Keratinocyte (primary cell): Measurements from ENCODE around the gene EPHA1. TPM values are rescaled to one million over a fixed set of nuclear protein-coding genes. Genes with fewer than 3 reads are reported as not detected.

Experiments
- DNase-seq: peaks from one replicate; pipeline ENCODE4 v3.0.0-alpha.2; 2011; ENCODE audit warnings: low read depth, missing footprints, low spot score
- FAIRE-seq: peaks from 2 replicates; lab custom pipeline; 2011; peaks lifted over from hg19 to GRCh38; lab: Jason Lieb, UNC
- H2AFZ ChIP-seq: 2 replicates; pipeline ENCODE4 v1.6.0; 2012; ENCODE audit warnings: low read length, control low read depth, inconsistent platforms; ENCODE audit not compliant: control insufficient read depth
- H3K27ac ChIP-seq: 2 replicates; pipeline ENCODE4 v1.5.1; 2011; ENCODE audit warnings: low read length; ENCODE audit not compliant: control insufficient read depth, insufficient read depth
- H3K27me3 ChIP-seq: 3 replicates; pipeline ENCODE4 v1.6.0; 2011; ENCODE audit warnings: low read length; ENCODE audit not compliant: control insufficient read depth, insufficient read depth; ENCODE audit errors: extremely low read depth
- H3K36me3 ChIP-seq, 2 experiments: 2 replicates in 1 of 2; 3 replicates in 1 of 2; pipeline ENCODE4 v1.5.1; 2011; ENCODE audit warnings: low read length in 2 of 2, mild to moderate bottlenecking in 1 of 2; ENCODE audit not compliant: control insufficient read depth in 2 of 2, insufficient read depth in 2 of 2; ENCODE audit errors: extremely low read depth in 1 of 2
- H3K4me1 ChIP-seq: 3 replicates; pipeline ENCODE4 v1.5.1; 2011; ENCODE audit warnings: low read length; ENCODE audit not compliant: control insufficient read depth, insufficient read depth; ENCODE audit errors: extremely low read depth
- H3K4me2 ChIP-seq: 3 replicates; pipeline ENCODE4 v1.6.0; 2011; ENCODE audit warnings: low read depth, low read length; ENCODE audit not compliant: control insufficient read depth, insufficient read depth; ENCODE audit errors: extremely low read depth
- H3K4me3 ChIP-seq, 3 experiments: fragments of 200-600 bp in 1 of 3; sonication (generic) in 1 of 3; 2 replicates in 2 of 3; 3 replicates in 1 of 3; pipeline ENCODE4 v1.5.1; 2011 to 2016; ENCODE audit warnings: low read length in 3 of 3, mild to moderate bottlenecking in 3 of 3, control low read depth in 2 of 3, inconsistent platforms in 1 of 3, low read depth in 1 of 3, mixed read lengths in 1 of 3, mixed run types in 1 of 3, moderate library complexity in 1 of 3; ENCODE audit not compliant: control insufficient read depth in 2 of 3, insufficient read depth in 2 of 3; ENCODE audit errors: extremely low read depth in 1 of 3
- H3K79me2 ChIP-seq: 2 replicates; pipeline ENCODE4 v1.6.0; 2012; ENCODE audit warnings: low read length; ENCODE audit not compliant: control insufficient read depth, insufficient read depth
- H3K9ac ChIP-seq: 3 replicates; pipeline ENCODE4 v1.6.0; 2011; ENCODE audit warnings: low read length; ENCODE audit not compliant: control insufficient read depth, insufficient read depth; ENCODE audit errors: extremely low read depth
- H3K9me1 ChIP-seq: 3 replicates; pipeline ENCODE4 v1.6.0; 2011; ENCODE audit warnings: low read length; ENCODE audit not compliant: control insufficient read depth, insufficient read depth; ENCODE audit errors: extremely low read depth
- H3K9me3 ChIP-seq: 2 replicates; pipeline ENCODE4 v1.5.1; 2012; ENCODE audit warnings: low read depth, low read length; ENCODE audit not compliant: control insufficient read depth
- H4K20me1 ChIP-seq: 3 replicates; pipeline ENCODE4 v1.6.0; 2011; ENCODE audit warnings: low read length; ENCODE audit not compliant: control insufficient read depth, insufficient read depth; ENCODE audit errors: extremely low read depth
- CTCF ChIP-seq, 3 experiments: IDR thresholded peaks in 1 of 3; conservative IDR thresholded peaks in 1 of 3; optimal IDR thresholded peaks in 1 of 3; 2 replicates in 2 of 3; 3 replicates in 1 of 3; pipeline versions ENCODE3 to v1.5.1; 2011; ENCODE audit warnings: low read length in 3 of 3, mild to moderate bottlenecking in 3 of 3, moderate library complexity in 2 of 3, control low read depth in 1 of 3, inconsistent platforms in 1 of 3; ENCODE audit not compliant: insufficient read depth in 2 of 3; ENCODE audit errors: extremely low read depth in 1 of 3
- EZH2 ChIP-seq: IDR thresholded peaks from one replicate; pipeline ENCODE4 v1.6.1; 2012; ENCODE audit warnings: inconsistent platforms, mild to moderate bottlenecking, low read length, moderate library complexity
- dilution Hi-C: fragments of 300-500 bp; cut with MboI; formaldehyde crosslinking; loops from one replicate; pipeline ENCODE4 v1.7.0; 2020; ENCODE audit warnings: low sequenced_read_pairs; ENCODE audit not compliant: extremely low pct_ligation_motif_present
- polyA plus RNA-seq, 5 experiments: library from polyadenylated mRNA; depleted of rRNA in 3 of 5; stranded (reverse) in 3 of 5; stranded (forward) in 1 of 5; unstranded in 1 of 5; fragments of >200 nt; gene quantifications; 1 replicate in 1 of 5; 2 replicates in 3 of 5; 3 replicates in 1 of 5; pipeline versions ENCODE4 v1.2.1 to v1.2.3, GENCODE V29; 2011 to 2012; ENCODE audit warnings: missing spikeins in 2 of 5, low read depth in 1 of 5, low replicate concordance in 1 of 5

The EPHA1 gene
- polyA plus RNA-seq, 1 donor (not counting 4 experiments of a cell fraction or from before 2014, with no cell fraction given), result 31.9 TPM

GRCh38 chr7:143390104-143390772, 18.4 kb downstream of the EPHA1 start:
- dilution Hi-C loops, result no loop called here
- Histone ChIP-seq H4K20me1 (peaks cover 27% of the 10 kb centered on the region), H2AFZ (no peak overlapping the region), H3K27ac (no peak overlapping the region), H3K4me1 (peaks cover 5% of the 10 kb centered on the region), H3K4me2 (no peak overlapping the region), H3K9me1 (no peaks in the 10 kb centered on the region), H3K27me3 (no peaks in the 10 kb centered on the region), H3K9me3 (no peaks in the 10 kb centered on the region), H3K9ac (no peak overlapping the region), H3K36me3 (peaks cover 50 to 57% of the 10 kb centered on the region in 2 experiments), H3K79me2 (peaks cover 19% of the 10 kb centered on the region), H3K4me3 (no peak overlapping the region)
- FAIRE-seq (no peak), DNase-seq (no peak)
- no peak for TF ChIP-seq EZH2

- H3K36me3 ChIP-seq, result peaks cover 51 to 61% of the 10 kb centered on the region in 2 experiments
- H4K20me1 ChIP-seq, result peaks cover 34% of the 10 kb centered on the region
- no peak for DNase-seq
- H2AFZ ChIP-seq, result no peak overlapping the region
- peaks cover 4% of the 10 kb centered on the region for H3K9me1 ChIP-seq
- FAIRE-seq, result no peak
- peaks cover 26% of the 10 kb centered on the region for H3K79me2 ChIP-seq
- H3K4me3 ChIP-seq, result no peak overlapping the region
- TF ChIP-seq CTCF (optimal IDR thresholded peaks at IDR 0.05 in 1 of 3, IDR thresholded peaks at IDR 0.05 in 1 of 3, conservative IDR thresholded peaks at IDR 0.05 in 1 of 3; ENCODE audit: extremely low read depth in 1 of 3, insufficient read depth in 2 of 3, low read length in 3 of 3) (no peak), EZH2 (no peak)
- peaks cover 9% of the 10 kb centered on the region for H3K4me1 ChIP-seq
- dilution Hi-C loops, result no loop called here
- H3K27ac ChIP-seq, result no peak overlapping the region
- H3K27me3 ChIP-seq, result no peaks in the 10 kb centered on the region
- no peak overlapping the region for H3K4me2 ChIP-seq
- H3K9me3 ChIP-seq, result no peaks in the 10 kb centered on the region
- no peak overlapping the region for H3K9ac ChIP-seq
Observed at GRCh38 chr7:143389316-143390103, 19.1 kb downstream of the EPHA1 start.
